Sigmoid colon (tissue), 7 donors: ENCODE measurements around the gene ITPR1. TPM values are rescaled to one million over a fixed set of nuclear protein-coding genes. Genes with fewer than 3 reads are reported as not detected.
A peak's percentile ranks its signal among the peaks of the same experiment; 100 is the strongest.

Experiments used
- DNase-seq: peaks from one replicate; pipeline ENCODE4 v3.0.0-alpha.2; 2019
- H3K27ac ChIP-seq, 4 donors: fragments of 200-600 bp; sonication (generic); one replicate each; pipeline ENCODE4 v1.5.1; 2016 to 2019; ENCODE audit warnings: mild to moderate bottlenecking in 1 of 4
- H3K27me3 ChIP-seq, 3 donors: fragments of 200-600 bp; sonication (generic); one replicate each; pipeline ENCODE4 v1.5.1; 2019; ENCODE audit warnings: mild to moderate bottlenecking in 1 of 3
- H3K36me3 ChIP-seq, 4 donors: fragments of 200-600 bp; sonication (generic); one replicate each; pipeline ENCODE4 v1.5.1; 2016 to 2019
- H3K4me1 ChIP-seq, 4 donors: fragments of 200-600 bp; sonication (generic); one replicate each; pipeline ENCODE4 v1.5.1; 2017 to 2019
- H3K4me3 ChIP-seq, 4 donors: fragments of 200-600 bp; sonication (generic); one replicate each; pipeline ENCODE4 v1.5.1; 2017 to 2019; ENCODE audit warnings: mild to moderate bottlenecking in 2 of 4, moderate library complexity in 1 of 4
- H3K9me3 ChIP-seq, 4 donors: fragments of 200-600 bp in 3 of 4; sonication (generic) in 3 of 4; one replicate each; pipeline versions ENCODE4 v1.5.1 to v1.6.1; 2013 to 2019
- CTCF ChIP-seq, 4 experiments: fragments of 450-650 bp in 3 of 4; fragments of 200-600 bp in 1 of 4; IDR thresholded peaks; one replicate each; pipeline ENCODE4 v1.5.1; 2016 to 2019; ENCODE audit warnings: antibody characterized with exemption in 4 of 4, mild to moderate bottlenecking in 3 of 4, moderate library complexity in 2 of 4
- EP300 ChIP-seq, 4 donors: sonication (generic); formaldehyde crosslinking; IDR thresholded peaks; one replicate each; pipeline ENCODE4 v1.6.1; 2017; ENCODE audit warnings: antibody characterized with exemption in 4 of 4
- POLR2A ChIP-seq, 2 donors: fragments of 450-650 bp; IDR thresholded peaks; one replicate each; pipeline ENCODE4 v1.6.1; 2016; ENCODE audit warnings: antibody characterized with exemption in 2 of 2, mild to moderate bottlenecking in 2 of 2, moderate library complexity in 2 of 2
- POLR2AphosphoS5 ChIP-seq, 4 donors: sonication (generic); formaldehyde crosslinking; IDR thresholded peaks; one replicate each; pipeline ENCODE4 v1.6.1; 2017; ENCODE audit warnings: antibody characterized with exemption in 4 of 4
- WGBS, 2 donors: extraction: QIAGEN DNeasy Blood & Tissue Kit; methylation state at CpG; one replicate each; pipeline ENCODE4 v1.1.7; 2013; 5-methylcytosine and 5-hydroxymethylcytosine counted together
- intact Hi-C: fragments of 100-400 bp; cut with DNase I; formaldehyde crosslinking; loops from one replicate; pipeline ENCODE4 v1.15.1; 2023
- polyA plus RNA-seq, 3 donors: library from polyadenylated mRNA; stranded (reverse); fragments of 200-250 nt; gene quantifications; one replicate each; pipeline ENCODE4 v1.2.3, GENCODE V29; 2013
- total RNA-seq, 4 donors: library from RNA; depleted of rRNA; stranded (reverse); fragments of >200 nt; gene quantifications; one replicate each; pipeline ENCODE4 v1.1.0, GENCODE V29; 2016
- donor health status: healthy with polysubstance abuse.
- donor health status: Bipolar disorder and iron deficiency.
- donor health status: healthy.

ITPR1 gene
- total and polyA plus RNA-seq, 7 donors = 1.4 to 206 (median 111) TPM

- no peak for DNase-seq
- intact Hi-C loops = loop anchor here (10.0 kb wide), 2 partner anchors 108 to 122 kb away; no protein-coding TSS in a partner anchor
- Histone ChIP-seq H3K36me3 (no peaks in the 10 kb centered on the region), H3K9me3 (no peaks in the 10 kb centered on the region), H3K27ac (no peak overlapping the region), H3K4me3 (no peak overlapping the region), H3K27me3 (no peaks in the 10 kb centered on the region), H3K4me1 (peaks cover 0 to 12% (median 8%) of the 10 kb centered on the region in 4 donors)
- 77 to 93% methylated on average over 3 of the region's 3 CpGs for WGBS, 2 donors
- no peak for TF ChIP-seq CTCF (IDR thresholded peaks at IDR 0.05)
- no peak for TF ChIP-seq EP300 (IDR thresholded peaks at IDR 0.05)
- TF ChIP-seq POLR2A (IDR thresholded peaks at IDR 0.05) = no peak
Observed at GRCh38 chr3:4462369-4463040, 30.6 kb upstream of the ITPR1 start.

GRCh38 chr3:4464576-4464975 lies 28.6 kb upstream of the ITPR1 start:
- Histone ChIP-seq H3K36me3 (no peaks in the 10 kb centered on the region), H3K4me1 (peaks cover 0 to 15% (median 8%) of the 10 kb centered on the region in 4 donors), H3K27me3 (no peaks in the 10 kb centered on the region), H3K9me3 (no peaks in the 10 kb centered on the region), H3K4me3 (no peak overlapping the region), H3K27ac (no peak overlapping the region)
- DNase-seq = no peak
- TF ChIP-seq EP300 (IDR thresholded peaks at IDR 0.05) (no peak), POLR2AphosphoS5 (IDR thresholded peaks at IDR 0.05) (no peak), POLR2A (IDR thresholded peaks at IDR 0.05) (no peak), CTCF (IDR thresholded peaks at IDR 0.05) (no peak)
- intact Hi-C loops = loop anchor here (10.0 kb wide), 2 partner anchors 110 to 120 kb away; no protein-coding TSS in a partner anchor
- 89 to 92% methylated on average over 1 of the region's 1 CpG for WGBS, 2 donors

GRCh38 chr3:4466741-4467521 lies 26.2 kb upstream of the ITPR1 start, which contains the start of gene SUMF1:
Gene SUMF1, minus strand, starts transcription at chr3:4467269. Its CDS starts 24 bp downstream, at chr3:4467245.
- no peaks in the 10 kb centered on the region for H3K9me3 ChIP-seq
- intact Hi-C loops = loop anchor here (2.0 to 10.0 kb wide), 3 partner anchors 26 to 118 kb away; partner anchors contain the start of gene ITPR1

GRCh38 chr3:4467522-4467867 lies 25.7 kb upstream of the ITPR1 start:
- Histone ChIP-seq H3K4me1 (peaks cover 0 to 15% (median 8%) of the 10 kb centered on the region in 4 donors), H3K9me3 (no peaks in the 10 kb centered on the region), H3K4me3 (peak overlapping the region; percentile 77 to 88 (median 80)), H3K36me3 (no peaks in the 10 kb centered on the region), H3K27ac (peak overlapping the region; percentile 81 to 83 (median 82)), H3K27me3 (no peaks in the 10 kb centered on the region)
- TF ChIP-seq EP300 (IDR thresholded peaks at IDR 0.05) (no peak), POLR2AphosphoS5 (IDR thresholded peaks at IDR 0.05) (no peak), CTCF (IDR thresholded peaks at IDR 0.05) (no peak), POLR2A (IDR thresholded peaks at IDR 0.05) (no peak)
- intact Hi-C loops = loop anchor here (2.0 to 10.0 kb wide), 3 partner anchors 25 to 117 kb away; partner anchors contain the start of gene ITPR1
- no peak for DNase-seq
- 69 to 78% methylated on average over 13 of the region's 13 CpGs for WGBS, 2 donors

More at GRCh38 chr3:4466741-4467521, 26.2 kb upstream of the ITPR1 start, which contains the start of gene SUMF1:
- Histone ChIP-seq H3K36me3 (no peaks in the 10 kb centered on the region), H3K27ac (peak within 1 kb of the TSS; percentile 81 to 83 (median 82)), H3K4me1 (peaks cover 0 to 15% (median 8%) of the 10 kb centered on the region in 4 donors), H3K4me3 (peak within 1 kb of the TSS; percentile 77 to 88 (median 80)), H3K27me3 (no peaks in the 10 kb centered on the region)
- peak; percentile 89 for DNase-seq
- peak in 1 of 2 donors; percentile 15 for TF ChIP-seq POLR2A (IDR thresholded peaks at IDR 0.05)
- peak in 3 of 4 donors; percentile 79 to 82 (median 81) for TF ChIP-seq POLR2AphosphoS5 (IDR thresholded peaks at IDR 0.05)
- no peak for TF ChIP-seq EP300 (IDR thresholded peaks at IDR 0.05)
- no peak for TF ChIP-seq CTCF (IDR thresholded peaks at IDR 0.05)
- WGBS, 2 donors = 0 to 1% methylated on average over 47 of the region's 47 CpGs
